Measurements from ENCODE around the gene ASB13.

ASB13 gene

GRCh38 chr10:5601826-5602495 lies 64.4 kb downstream of the ASB13 start:
- CTCF ChIA-PET: no interaction called here
- POLR2A ChIA-PET: no interaction called here
- DNase-seq (ENCODE audit: extremely low spot score): no peak
- no peak for TF ChIP-seq CTBP1 (IDR thresholded peaks at IDR 0.05; ENCODE audit: borderline replicate concordance)
- TF ChIP-seq L3MBTL2 (conservative IDR thresholded peaks at IDR 0.05): no peak
- no peak for TF ChIP-seq FOXK2 (IDR thresholded peaks at IDR 0.05)
- TF ChIP-seq SUZ12 (IDR thresholded peaks at IDR 0.05): no peak
- no peak for TF ChIP-seq BHLHE40 (IDR thresholded peaks at IDR 0.05; ENCODE audit: borderline replicate concordance)
- no peak for TF ChIP-seq SP1 (IDR thresholded peaks at IDR 0.05)
- TF ChIP-seq HDGF (IDR thresholded peaks at IDR 0.05; ENCODE audit: borderline replicate concordance): no peak

- ChIA-PET POLR2A (interaction anchor here (0.6 kb wide), 1 partner anchor 34 kb away, joined by 3 read pairs; no protein-coding TSS in a partner anchor), CTCF (no interaction called here)
- no peak for DNase-seq (ENCODE audit: extremely low spot score)
- TF ChIP-seq SUZ12 (IDR thresholded peaks at IDR 0.05): no peak
- TF ChIP-seq LEF1 (IDR thresholded peaks at IDR 0.05; ENCODE audit: borderline replicate concordance): no peak
Observed at GRCh38 chr10:5600908-5601307, 65.5 kb downstream of the ASB13 start.

- ChIA-PET POLR2A (interaction anchor here (0.6 kb wide), 1 partner anchor 35 kb away, joined by 3 read pairs; no protein-coding TSS in a partner anchor), CTCF (interaction anchor here (0.6 kb wide), 1 partner anchor 1183 kb away, joined by 3 read pairs; no protein-coding TSS in a partner anchor)
- TF ChIP-seq ZNF384 (IDR thresholded peaks at IDR 0.05): no peak
- TF ChIP-seq ELF4 (IDR thresholded peaks at IDR 0.05): no peak
- DNase-seq (ENCODE audit: extremely low spot score): no peak
Observed at GRCh38 chr10:5599613-5600520, 66.5 kb downstream of the ASB13 start.

GRCh38 chr10:5598085-5598690 lies 68.2 kb downstream of the ASB13 start:
- TF ChIP-seq ARNT (IDR thresholded peaks at IDR 0.05) (no peak), SP1 (IDR thresholded peaks at IDR 0.05) (no peak), BHLHE40 (IDR thresholded peaks at IDR 0.05; ENCODE audit: borderline replicate concordance) (no peak), LEF1 (IDR thresholded peaks at IDR 0.05; ENCODE audit: borderline replicate concordance) (no peak), ELF4 (IDR thresholded peaks at IDR 0.05) (no peak), NFRKB (IDR thresholded peaks at IDR 0.05) (no peak), CTBP1 (IDR thresholded peaks at IDR 0.05; ENCODE audit: borderline replicate concordance) (no peak), TARDBP (IDR thresholded peaks at IDR 0.05) (no peak), FOXA1 (IDR thresholded peaks at IDR 0.05) (no peak), HDGF (IDR thresholded peaks at IDR 0.05; ENCODE audit: borderline replicate concordance) (no peak), SUZ12 (IDR thresholded peaks at IDR 0.05) (no peak), PKNOX1 (IDR thresholded peaks at IDR 0.05) (no peak), FOXM1 (IDR thresholded peaks at IDR 0.05; ENCODE audit: borderline replicate concordance) (no peak)
- DNase-seq (ENCODE audit: extremely low spot score): no peak
- ChIA-PET CTCF (no interaction called here), POLR2A (interaction anchor here (1.2 kb wide), 1 partner anchor 11 kb away, joined by 3 read pairs; no protein-coding TSS in a partner anchor)

GRCh38 chr10:5596611-5597341 lies 69.6 kb downstream of the ASB13 start:
- no peak for DNase-seq (ENCODE audit: extremely low spot score)
- POLR2A ChIA-PET: interaction anchor here (1.2 kb wide), 1 partner anchor 9 kb away, joined by 3 read pairs; no protein-coding TSS in a partner anchor
- TF ChIP-seq CTBP1 (IDR thresholded peaks at IDR 0.05; ENCODE audit: borderline replicate concordance): no peak
- CTCF ChIA-PET: no interaction called here

- DNase-seq (ENCODE audit: extremely low spot score): no peak
- ChIA-PET POLR2A (no interaction called here), CTCF (no interaction called here)
- TF ChIP-seq FOXA1 (IDR thresholded peaks at IDR 0.05): no peak
- no peak for TF ChIP-seq FOXK2 (IDR thresholded peaks at IDR 0.05)
- TF ChIP-seq ZNF384 (IDR thresholded peaks at IDR 0.05): no peak
- no peak for TF ChIP-seq TARDBP (IDR thresholded peaks at IDR 0.05)
- no peak for TF ChIP-seq BHLHE40 (IDR thresholded peaks at IDR 0.05; ENCODE audit: borderline replicate concordance)
- TF ChIP-seq NFRKB (IDR thresholded peaks at IDR 0.05): no peak
- TF ChIP-seq ARNT (IDR thresholded peaks at IDR 0.05): no peak
- no peak for TF ChIP-seq FOXM1 (IDR thresholded peaks at IDR 0.05; ENCODE audit: borderline replicate concordance)
- no peak for TF ChIP-seq ELF4 (IDR thresholded peaks at IDR 0.05)
- TF ChIP-seq LEF1 (IDR thresholded peaks at IDR 0.05; ENCODE audit: borderline replicate concordance): no peak
- TF ChIP-seq HDGF (IDR thresholded peaks at IDR 0.05; ENCODE audit: borderline replicate concordance): no peak
- no peak for TF ChIP-seq PKNOX1 (IDR thresholded peaks at IDR 0.05)
- TF ChIP-seq L3MBTL2 (conservative IDR thresholded peaks at IDR 0.05): no peak
Observed at GRCh38 chr10:5595994-5596471, 70.4 kb downstream of the ASB13 start.
